CD4-positive, alpha-beta T cell treated with Interleukin-2 at 100 ng/mL for 4 hours (primary cell): Measurements from ENCODE around the gene SOX30.
A peak's percentile ranks its signal among the peaks of the same experiment; 100 is the strongest.

Experiments used
- DNase-seq: peaks from one replicate; pipeline ENCODE4 v3.0.0-alpha.2; 2020; ENCODE audit warnings: low spot score

Gene SOX30

GRCh38 chr5:157607371-157608161, 44.7 kb downstream of the SOX30 start:
- DNase-seq, result peak; percentile 76

GRCh38 chr5:157606046-157606445, 46.2 kb downstream of the SOX30 start:
- DNase-seq, result no peak

- peak; percentile 90 for DNase-seq
These were observed 48.7 kb downstream of the SOX30 start for GRCh38 chr5:157603333-157604190.

GRCh38 chr5:157602505-157602904, 49.7 kb downstream of the SOX30 start:
- peak; percentile 44 for DNase-seq

- DNase-seq, result no peak
These were observed 52.0 kb downstream of the SOX30 start for GRCh38 chr5:157600252-157600651.

- no peak for DNase-seq
These were observed 52.7 kb downstream of the SOX30 start for GRCh38 chr5:157599565-157599964.

GRCh38 chr5:157598350-157598936, 53.8 kb downstream of the SOX30 start:
- no peak for DNase-seq

GRCh38 chr5:157597277-157597676, 55.0 kb downstream of the SOX30 start:
- DNase-seq, result no peak

GRCh38 chr5:157596487-157596886, 55.8 kb downstream of the SOX30 start:
- DNase-seq, result peak; percentile 54

- DNase-seq, result no peak
These were observed 57.4 kb downstream of the SOX30 start for GRCh38 chr5:157594675-157595459.

- DNase-seq, result no peak
These were observed 58.0 kb downstream of the SOX30 start for GRCh38 chr5:157594257-157594656.

- DNase-seq, result no peak
These were observed 59.0 kb downstream of the SOX30 start for GRCh38 chr5:157593052-157593757.

- DNase-seq, result no peak
These were observed 59.6 kb downstream of the SOX30 start for GRCh38 chr5:157592594-157592993.

- no peak for DNase-seq
These were observed 61.8 kb downstream of the SOX30 start for GRCh38 chr5:157590478-157590877.

- no peak for DNase-seq
These were observed 67.6 kb downstream of the SOX30 start for GRCh38 chr5:157584628-157585027.

- peak; percentile 18 for DNase-seq
These were observed 69.3 kb downstream of the SOX30 start for GRCh38 chr5:157582731-157583620.

- DNase-seq, result no peak
These were observed 70.3 kb downstream of the SOX30 start for GRCh38 chr5:157581901-157582300.

- no peak for DNase-seq
These were observed 74.0 kb downstream of the SOX30 start for GRCh38 chr5:157578079-157578780.

GRCh38 chr5:157576678-157577077, 75.6 kb downstream of the SOX30 start:
- no peak for DNase-seq
